ENCODE results near the gene BCAS3. TPM values are rescaled to one million over a fixed set of nuclear protein-coding genes. Genes with fewer than 3 reads are reported as not detected.

The BCAS3 gene
- total and polyA plus RNA-seq, 9 donors, result 9.4 to 37.0 (median 21.6) TPM

GRCh38 chr17:61414141-61414935 is 736.7 kb downstream of the BCAS3 start:
- Histone ChIP-seq H3K4me3 (no peak overlapping the region), H3K27me3 (no peaks in the 10 kb centered on the region), H3K36me3 (no peaks in the 10 kb centered on the region), H3K9me3 (no peaks in the 10 kb centered on the region), H3K27ac (no peak overlapping the region), H3K4me1 (ENCODE audit: insufficient read depth) (peaks cover 9% of the 10 kb centered on the region)
- intact Hi-C loops (cut with DNase I), result loop anchor here in 3 of 4 donors (5.0 to 10.0 kb wide), 6 partner anchors 140 to 653 kb away; partner anchors contain the start of genes MED13 (in 2 of the 3) and INTS2 (in 1 of the 3)
- peak in 3 of 5 donors; percentile 33 to 39 (median 37) for DNase-seq
- TF ChIP-seq POLR2A (IDR thresholded peaks at IDR 0.05), result no peak
- TF ChIP-seq, protein P1, sequence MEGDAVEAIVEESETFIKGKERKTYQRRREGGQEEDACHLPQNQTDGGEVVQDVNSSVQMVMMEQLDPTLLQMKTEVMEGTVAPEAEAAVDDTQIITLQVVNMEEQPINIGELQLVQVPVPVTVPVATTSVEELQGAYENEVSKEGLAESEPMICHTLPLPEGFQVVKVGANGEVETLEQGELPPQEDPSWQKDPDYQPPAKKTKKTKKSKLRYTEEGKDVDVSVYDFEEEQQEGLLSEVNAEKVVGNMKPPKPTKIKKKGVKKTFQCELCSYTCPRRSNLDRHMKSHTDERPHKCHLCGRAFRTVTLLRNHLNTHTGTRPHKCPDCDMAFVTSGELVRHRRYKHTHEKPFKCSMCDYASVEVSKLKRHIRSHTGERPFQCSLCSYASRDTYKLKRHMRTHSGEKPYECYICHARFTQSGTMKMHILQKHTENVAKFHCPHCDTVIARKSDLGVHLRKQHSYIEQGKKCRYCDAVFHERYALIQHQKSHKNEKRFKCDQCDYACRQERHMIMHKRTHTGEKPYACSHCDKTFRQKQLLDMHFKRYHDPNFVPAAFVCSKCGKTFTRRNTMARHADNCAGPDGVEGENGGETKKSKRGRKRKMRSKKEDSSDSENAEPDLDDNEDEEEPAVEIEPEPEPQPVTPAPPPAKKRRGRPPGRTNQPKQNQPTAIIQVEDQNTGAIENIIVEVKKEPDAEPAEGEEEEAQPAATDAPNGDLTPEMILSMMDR (IDR thresholded peaks at IDR 0.05), result no peak
- no peak for TF ChIP-seq EP300 (IDR thresholded peaks at IDR 0.05)
- WGBS, 3 donors, result 66 to 71% (median 70%) methylated on average over 15 to 16 of the region's 16 CpGs

GRCh38 chr17:61414936-61415251 is 737.2 kb downstream of the BCAS3 start:
- Histone ChIP-seq H3K4me1 (ENCODE audit: insufficient read depth) (peaks cover 9% of the 10 kb centered on the region), H3K36me3 (no peaks in the 10 kb centered on the region), H3K4me3 (no peak overlapping the region), H3K27ac (no peak overlapping the region), H3K9me3 (no peaks in the 10 kb centered on the region), H3K27me3 (no peaks in the 10 kb centered on the region)
- no peak for DNase-seq
- 75 to 86% (median 82%) methylated on average over 5 of the region's 5 CpGs for WGBS, 3 donors
- TF ChIP-seq EP300 (IDR thresholded peaks at IDR 0.05), result no peak
- TF ChIP-seq, protein P1 (IDR thresholded peaks at IDR 0.05), result no peak
- TF ChIP-seq POLR2A (IDR thresholded peaks at IDR 0.05), result no peak
- intact Hi-C loops (cut with DNase I), result loop anchor here in 3 of 4 donors (5.0 to 10.0 kb wide), 6 partner anchors 140 to 652 kb away; partner anchors contain the start of genes MED13 (in 2 of the 3) and INTS2 (in 1 of the 3)

DNA sequence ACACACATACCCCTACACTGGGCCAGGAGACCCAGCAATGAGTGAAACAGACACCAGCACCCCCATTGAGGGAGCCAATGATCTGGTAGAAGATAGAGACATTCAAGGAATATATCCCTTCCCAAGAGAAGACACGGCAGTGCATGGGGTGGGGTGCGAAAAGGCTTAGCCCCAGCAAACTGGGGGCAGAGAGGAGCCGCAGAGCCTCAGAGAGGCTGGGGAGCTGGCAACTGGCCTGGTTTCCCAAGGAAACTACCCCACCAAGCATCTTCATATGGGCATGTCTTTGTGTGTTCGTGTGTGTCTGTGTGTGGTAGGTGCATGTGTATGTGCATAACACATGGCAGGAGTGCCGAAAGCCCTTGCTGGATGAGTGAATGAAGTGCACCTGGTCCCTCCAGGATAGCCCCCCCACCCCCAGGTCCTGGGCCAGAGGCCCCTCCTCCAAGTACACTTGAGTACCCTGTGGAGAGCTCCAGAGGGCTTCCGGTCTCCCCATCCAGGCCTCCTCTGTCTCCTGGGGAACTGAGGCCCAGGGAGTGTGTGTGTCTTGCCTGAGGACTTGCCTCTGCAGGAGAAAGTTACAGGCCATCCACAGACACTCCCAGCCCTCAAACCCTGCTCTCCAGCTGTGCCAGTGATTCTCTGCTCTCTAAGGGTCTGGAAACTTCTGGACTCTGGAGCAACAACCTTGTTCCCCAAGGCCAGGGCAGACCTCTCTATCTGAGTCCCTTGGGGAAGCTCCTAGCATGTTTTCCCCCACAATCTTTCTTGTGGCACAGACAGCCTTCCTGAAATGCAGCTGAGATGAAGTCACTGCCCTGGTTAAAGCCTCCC is 737.9 kb downstream of the BCAS3 start:
- Histone ChIP-seq H3K27me3 (no peaks in the 10 kb centered on the region), H3K4me1 (ENCODE audit: insufficient read depth) (peaks cover 9% of the 10 kb centered on the region), H3K27ac (peak overlapping the region in 1 of 2 donors; percentile 39), H3K36me3 (no peaks in the 10 kb centered on the region), H3K9me3 (no peaks in the 10 kb centered on the region), H3K4me3 (no peak overlapping the region)
- WGBS, 3 donors, result 95 to 99% (median 99%) methylated on average over 6 of the region's 6 CpGs
- DNase-seq, result no peak
- intact Hi-C loops (cut with DNase I), result loop anchor here in 3 of 4 donors (10.0 kb wide), 5 partner anchors 139 to 649 kb away; partner anchors contain the start of genes INTS2 (in 1 of the 3) and MED13 (in 1 of the 3)
- TF ChIP-seq POLR2A (IDR thresholded peaks at IDR 0.05), result no peak
- TF ChIP-seq, protein P1 (IDR thresholded peaks at IDR 0.05), result no peak
- TF ChIP-seq EP300 (IDR thresholded peaks at IDR 0.05), result no peak

DNA sequence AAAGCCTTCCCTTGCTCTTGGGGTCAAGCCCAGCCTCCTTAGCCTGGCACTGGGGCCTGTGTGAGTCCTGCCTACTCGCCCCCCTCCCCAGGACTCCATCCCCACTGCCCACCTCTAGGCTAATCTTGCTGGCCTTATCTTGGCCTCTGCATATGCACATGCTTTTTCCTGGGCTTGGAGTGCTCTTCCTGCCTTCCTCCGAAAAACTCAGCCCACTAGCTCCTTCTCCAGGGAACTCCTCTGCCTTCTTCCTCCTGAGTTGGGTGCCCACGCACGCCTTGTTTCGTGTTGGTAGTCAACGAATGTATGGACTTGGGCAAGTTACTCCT is 738.5 kb downstream of the BCAS3 start:
- H3K9me3 ChIP-seq, result no peaks in the 10 kb centered on the region
- H3K36me3 ChIP-seq, result no peaks in the 10 kb centered on the region
- intact Hi-C loops (cut with DNase I), result loop anchor here in 3 of 4 donors (10.0 kb wide), 5 partner anchors 139 to 649 kb away; partner anchors contain the start of genes INTS2 (in 1 of the 3) and MED13 (in 1 of the 3)
- H3K27me3 ChIP-seq, result no peaks in the 10 kb centered on the region
- peak overlapping the region in 1 of 2 donors; percentile 39 for H3K27ac ChIP-seq
- no peak for DNase-seq
- H3K4me3 ChIP-seq, result no peak overlapping the region
- no peak for TF ChIP-seq EP300 (IDR thresholded peaks at IDR 0.05)
- TF ChIP-seq, protein P1 (IDR thresholded peaks at IDR 0.05), result no peak
- no peak for TF ChIP-seq POLR2A (IDR thresholded peaks at IDR 0.05)
- H3K4me1 ChIP-seq (ENCODE audit: insufficient read depth), result peaks cover 9% of the 10 kb centered on the region
- 74 to 88% (median 84%) methylated on average over 6 of the region's 6 CpGs for WGBS, 3 donors

Measured in ovary (tissue), 9 donors.